LNCaP clone FGC (cell line): ENCODE results near the gene TMEM131L.

ENCODE experiments used
- DNase-seq: peaks from one replicate; pipeline ENCODE4 v3.0.0-alpha.2; 2011; ENCODE audit warnings: low read depth
- H3K4me3 ChIP-seq: 2 replicates; pipeline ENCODE4 v1.5.1; 2011; ENCODE audit warnings: mild to moderate bottlenecking, low read depth, low read length, control low read depth
- TF ChIP-seq, protein P1 (sequence below): IDR thresholded peaks from 2 replicates; pipeline ENCODE4 v1.5.1; 2012; ENCODE audit warnings: mild to moderate bottlenecking; ENCODE audit not compliant: control insufficient read depth, insufficient read depth; ENCODE audit errors: extremely low read depth

Gene TMEM131L

DNA sequence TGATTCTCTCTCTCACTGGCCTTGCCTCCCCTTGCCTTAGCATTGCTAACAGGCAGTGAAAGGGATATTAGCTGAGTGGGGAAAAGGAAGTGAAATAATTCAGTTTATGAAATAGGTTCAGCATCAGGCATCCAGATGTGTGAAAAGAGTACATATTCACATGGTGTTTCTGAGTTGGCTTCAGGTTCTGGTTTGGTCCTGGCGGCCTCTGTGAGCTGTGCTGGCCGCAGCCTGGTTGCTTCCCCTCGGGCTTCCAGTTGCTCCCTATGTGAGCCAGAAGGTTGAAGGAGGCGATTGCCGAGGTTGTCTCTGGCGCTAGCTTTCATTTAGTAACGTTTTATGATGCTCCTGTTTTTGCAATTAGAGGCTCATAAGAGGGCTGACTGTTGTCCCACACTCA is 118.9 kb downstream of the TMEM131L start:
- no peak for DNase-seq
- no peak overlapping the region for H3K4me3 ChIP-seq
- TF ChIP-seq, protein P1, sequence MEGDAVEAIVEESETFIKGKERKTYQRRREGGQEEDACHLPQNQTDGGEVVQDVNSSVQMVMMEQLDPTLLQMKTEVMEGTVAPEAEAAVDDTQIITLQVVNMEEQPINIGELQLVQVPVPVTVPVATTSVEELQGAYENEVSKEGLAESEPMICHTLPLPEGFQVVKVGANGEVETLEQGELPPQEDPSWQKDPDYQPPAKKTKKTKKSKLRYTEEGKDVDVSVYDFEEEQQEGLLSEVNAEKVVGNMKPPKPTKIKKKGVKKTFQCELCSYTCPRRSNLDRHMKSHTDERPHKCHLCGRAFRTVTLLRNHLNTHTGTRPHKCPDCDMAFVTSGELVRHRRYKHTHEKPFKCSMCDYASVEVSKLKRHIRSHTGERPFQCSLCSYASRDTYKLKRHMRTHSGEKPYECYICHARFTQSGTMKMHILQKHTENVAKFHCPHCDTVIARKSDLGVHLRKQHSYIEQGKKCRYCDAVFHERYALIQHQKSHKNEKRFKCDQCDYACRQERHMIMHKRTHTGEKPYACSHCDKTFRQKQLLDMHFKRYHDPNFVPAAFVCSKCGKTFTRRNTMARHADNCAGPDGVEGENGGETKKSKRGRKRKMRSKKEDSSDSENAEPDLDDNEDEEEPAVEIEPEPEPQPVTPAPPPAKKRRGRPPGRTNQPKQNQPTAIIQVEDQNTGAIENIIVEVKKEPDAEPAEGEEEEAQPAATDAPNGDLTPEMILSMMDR = no peak

DNA sequence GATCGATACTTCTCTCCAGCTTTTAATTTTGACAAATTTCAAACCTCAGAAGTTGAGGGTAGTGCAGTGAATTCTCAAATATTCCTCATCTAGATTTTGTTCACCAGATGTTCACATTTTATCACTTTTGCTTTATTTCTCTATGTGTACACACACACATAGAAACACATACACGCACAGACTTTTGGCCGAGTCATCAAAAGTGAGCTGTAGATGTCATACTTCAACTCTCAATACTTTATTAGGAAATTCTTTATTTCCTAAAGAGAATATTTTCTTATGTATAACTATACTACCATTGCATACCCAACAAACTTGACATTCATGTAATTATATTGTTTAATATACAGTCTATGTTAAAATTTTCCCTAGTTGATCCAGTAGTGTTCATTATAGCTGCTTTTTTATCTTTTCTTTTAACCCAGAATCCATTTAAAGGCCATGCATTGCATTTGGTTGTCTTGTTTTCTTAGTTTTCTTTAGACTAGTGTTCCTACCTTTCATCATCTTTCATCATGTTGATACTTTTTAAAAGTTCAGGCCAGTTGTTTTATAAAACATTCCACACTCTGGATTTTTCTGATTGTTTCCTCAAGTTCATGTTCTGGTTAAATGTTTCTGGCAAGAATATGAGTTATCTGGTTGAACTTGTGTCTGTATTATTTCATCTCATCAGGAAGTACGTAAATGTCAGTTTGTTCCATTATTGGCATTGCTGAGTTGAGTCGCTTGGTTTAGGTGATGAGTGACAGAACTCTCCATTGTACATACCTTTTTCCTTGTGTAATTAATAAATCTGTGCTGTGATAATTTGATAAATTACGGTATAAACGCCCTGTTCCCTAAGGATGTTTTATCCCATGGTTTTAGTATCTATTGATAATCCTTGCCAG is 123.8 kb downstream of the TMEM131L start:
- no peak for DNase-seq
- TF ChIP-seq, protein P1 = no peak
- H3K4me3 ChIP-seq = no peak overlapping the region

DNA sequence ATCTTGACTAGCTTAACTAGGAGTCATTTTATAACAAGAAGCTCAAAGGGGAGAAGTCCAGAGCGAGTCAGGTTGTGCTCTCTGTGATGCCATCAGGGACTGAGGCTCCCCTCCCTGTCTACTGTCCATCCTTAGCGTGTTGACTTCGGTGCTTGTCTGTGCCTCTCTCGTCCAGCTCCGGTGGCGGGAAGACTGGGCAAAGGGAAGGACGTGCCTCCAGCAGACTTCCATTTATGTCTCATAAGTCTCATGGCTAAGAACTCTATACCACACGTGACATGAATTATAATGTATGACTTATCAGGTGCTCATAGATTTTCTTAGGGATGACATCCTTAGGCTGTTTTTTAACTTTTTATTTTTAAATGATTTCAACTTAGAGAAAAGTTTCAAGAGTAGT is 125.3 kb downstream of the TMEM131L start:
- TF ChIP-seq, protein P1 = no peak
- no peak overlapping the region for H3K4me3 ChIP-seq
- DNase-seq = no peak

DNA sequence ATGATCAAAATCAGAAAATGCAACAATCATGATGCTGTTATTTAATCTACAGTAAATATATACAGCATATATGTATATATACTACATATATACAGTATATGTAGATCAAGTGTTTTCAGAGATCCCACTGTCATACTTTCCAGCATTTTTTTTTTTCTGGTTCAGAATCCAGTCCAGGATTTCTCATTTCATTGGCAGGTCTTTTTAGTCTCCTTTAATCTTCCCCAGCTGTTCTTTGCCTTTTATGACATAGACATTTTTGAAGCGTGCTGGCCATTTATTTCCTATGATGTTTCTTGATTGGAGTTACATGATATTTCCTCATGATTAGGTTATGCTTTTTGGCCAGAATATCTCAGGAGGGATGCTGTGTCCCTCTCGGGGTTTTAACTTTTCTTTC is 125.9 kb downstream of the TMEM131L start:
- TF ChIP-seq, protein P1 = no peak
- H3K4me3 ChIP-seq = no peak overlapping the region
- no peak for DNase-seq

DNA sequence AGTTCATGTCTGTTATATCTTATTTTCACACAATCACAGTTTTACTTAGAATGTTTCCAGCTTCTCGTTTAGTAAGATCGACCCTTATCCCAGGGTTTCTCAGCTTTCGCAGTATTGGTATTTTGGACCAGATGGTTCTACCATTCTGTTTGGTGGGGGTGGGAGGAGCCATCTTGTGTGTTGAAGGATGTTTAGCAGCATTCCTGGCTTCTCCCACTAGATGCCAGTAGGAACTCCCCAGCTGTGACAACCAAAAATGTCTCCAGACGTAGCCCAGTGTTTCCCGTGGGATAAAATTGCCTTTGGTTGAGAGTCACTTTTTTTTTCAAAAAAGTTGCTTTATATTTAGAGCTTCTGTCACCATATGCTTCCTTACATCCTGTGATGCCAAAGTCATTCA is 127.0 kb downstream of the TMEM131L start:
- TF ChIP-seq, protein P1 = no peak
- no peak overlapping the region for H3K4me3 ChIP-seq
- no peak for DNase-seq

DNA sequence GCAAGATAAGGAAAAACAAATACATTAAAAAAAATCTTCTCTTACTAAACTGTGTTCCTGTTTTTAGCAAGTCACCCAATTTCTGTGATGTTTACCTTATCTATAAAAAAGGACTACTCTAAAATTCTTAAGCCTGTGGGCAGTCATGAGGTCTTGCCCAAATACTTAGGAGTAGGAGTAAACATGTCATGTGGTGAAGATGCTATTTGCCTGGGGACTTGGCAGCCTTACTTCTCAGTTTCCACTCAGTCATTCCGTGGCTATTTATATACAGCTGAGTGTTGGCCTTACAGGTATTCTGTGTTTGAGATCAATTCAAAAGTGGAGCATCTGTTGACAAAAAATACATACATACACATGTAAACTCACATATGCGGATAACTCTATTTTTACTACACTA is 128.1 kb downstream of the TMEM131L start:
- no peak overlapping the region for H3K4me3 ChIP-seq
- DNase-seq = no peak
- TF ChIP-seq, protein P1 = no peak
